ENCODE data around the gene TIGD2.

DNA sequence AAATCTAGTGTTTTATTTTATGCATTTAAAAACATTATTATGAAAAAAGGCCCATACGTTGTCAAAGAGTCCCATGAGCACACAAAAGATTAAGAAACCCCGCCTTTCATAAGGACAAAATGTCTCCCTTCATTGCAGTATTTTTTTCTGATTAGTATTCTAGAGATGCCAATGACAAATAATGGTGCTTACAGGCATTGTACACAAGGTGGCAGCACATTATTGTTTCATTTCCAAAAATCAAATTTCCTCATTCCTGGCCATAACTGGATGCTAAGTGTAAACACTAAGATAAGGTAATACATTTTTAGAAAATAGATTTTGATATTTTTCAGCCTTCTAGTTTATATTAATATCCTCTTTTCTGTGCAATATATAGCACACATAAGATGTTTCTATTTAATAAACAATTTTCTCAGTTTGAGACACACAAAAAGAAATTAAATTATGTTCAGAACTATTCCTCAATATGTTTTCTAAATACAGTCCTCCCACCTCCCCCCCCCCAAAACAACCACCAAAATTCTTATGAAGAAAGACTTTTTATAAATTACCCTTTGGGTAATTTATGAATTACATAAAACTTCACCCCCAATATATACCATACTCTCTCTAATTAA, 47.7 kb downstream of the TIGD2 start:
- TF ChIP-seq, protein P1, sequence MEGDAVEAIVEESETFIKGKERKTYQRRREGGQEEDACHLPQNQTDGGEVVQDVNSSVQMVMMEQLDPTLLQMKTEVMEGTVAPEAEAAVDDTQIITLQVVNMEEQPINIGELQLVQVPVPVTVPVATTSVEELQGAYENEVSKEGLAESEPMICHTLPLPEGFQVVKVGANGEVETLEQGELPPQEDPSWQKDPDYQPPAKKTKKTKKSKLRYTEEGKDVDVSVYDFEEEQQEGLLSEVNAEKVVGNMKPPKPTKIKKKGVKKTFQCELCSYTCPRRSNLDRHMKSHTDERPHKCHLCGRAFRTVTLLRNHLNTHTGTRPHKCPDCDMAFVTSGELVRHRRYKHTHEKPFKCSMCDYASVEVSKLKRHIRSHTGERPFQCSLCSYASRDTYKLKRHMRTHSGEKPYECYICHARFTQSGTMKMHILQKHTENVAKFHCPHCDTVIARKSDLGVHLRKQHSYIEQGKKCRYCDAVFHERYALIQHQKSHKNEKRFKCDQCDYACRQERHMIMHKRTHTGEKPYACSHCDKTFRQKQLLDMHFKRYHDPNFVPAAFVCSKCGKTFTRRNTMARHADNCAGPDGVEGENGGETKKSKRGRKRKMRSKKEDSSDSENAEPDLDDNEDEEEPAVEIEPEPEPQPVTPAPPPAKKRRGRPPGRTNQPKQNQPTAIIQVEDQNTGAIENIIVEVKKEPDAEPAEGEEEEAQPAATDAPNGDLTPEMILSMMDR (IDR thresholded peaks at IDR 0.05), result peak; percentile 44 to 72 (median 49)
- TF ChIP-seq POLR2A (IDR thresholded peaks at IDR 0.05), result no peak

Measured in testis (tissue), 2 donors.